Measurements from ENCODE around the gene CFAP20DC. TPM values are rescaled to one million over a fixed set of nuclear protein-coding genes. Genes with fewer than 3 reads are reported as not detected.

CFAP20DC gene
- total and polyA plus RNA-seq, 12 donors: 0.13 to 0.25 (median 0.14) TPM; not detected in 8

DNA sequence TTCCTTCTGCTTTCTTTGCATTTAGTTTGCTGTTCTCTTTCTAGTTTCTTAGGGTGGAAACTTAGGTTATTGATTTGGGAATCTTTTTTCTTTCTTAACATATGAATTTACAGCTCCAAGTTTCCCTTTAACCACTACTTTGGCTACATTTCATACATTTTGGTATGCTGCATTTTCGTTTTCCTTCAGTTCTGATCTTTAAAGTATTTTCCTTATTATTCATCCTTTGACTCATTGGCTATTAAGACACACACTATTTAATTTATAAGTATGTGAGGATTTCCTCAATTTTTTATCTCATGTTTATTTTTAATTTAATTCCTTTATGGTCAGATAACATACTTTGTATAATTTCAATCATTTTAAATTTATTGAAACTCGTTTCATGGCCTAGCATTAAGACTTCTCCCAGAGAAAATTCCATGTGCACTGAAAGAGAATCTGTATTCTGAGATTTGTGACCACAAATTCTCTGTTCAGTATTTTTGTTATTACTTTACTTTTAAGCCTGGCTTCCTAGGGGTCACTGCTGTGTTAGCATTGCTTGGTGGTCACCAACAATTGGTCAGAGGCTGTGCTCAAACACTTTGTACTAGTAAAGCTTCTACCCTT, 87.7 kb downstream of the CFAP20DC start:
- peaks cover 0 to 4% (median 0%) of the 10 kb centered on the region in 9 donors for H3K4me1 ChIP-seq
- 72 to 85% methylated on average over 2 of the region's 2 CpGs for WGBS, 2 donors
- TF ChIP-seq CTCF (IDR thresholded peaks at IDR 0.05): no peak
- no peaks in the 10 kb centered on the region for H3K36me3 ChIP-seq
- peaks cover 0 to 14% (median 0%) of the 10 kb centered on the region in 11 donors for H3K9me3 ChIP-seq
- DNase-seq (no peak), ATAC-seq (no peak)
- intact Hi-C loops (cut with DNase I): no loop called here
- no peaks in the 10 kb centered on the region for H3K27me3 ChIP-seq
- H3K27ac ChIP-seq: peak overlapping the region in 1 of 10 donors; percentile 10
- no peak overlapping the region for H3K4me3 ChIP-seq

- ATAC-seq (no peak), DNase-seq (no peak)
- 80 to 84% methylated on average over 2 of the region's 2 CpGs for WGBS, 2 donors
- Histone ChIP-seq H3K4me3 (no peak overlapping the region), H3K4me1 (peaks cover 0 to 3% (median 0%) of the 10 kb centered on the region in 9 donors), H3K27ac (no peak overlapping the region), H3K36me3 (no peaks in the 10 kb centered on the region), H3K27me3 (no peaks in the 10 kb centered on the region), H3K9me3 (peaks cover 0 to 5% (median 0%) of the 10 kb centered on the region in 11 donors)
- TF ChIP-seq CTCF (IDR thresholded peaks at IDR 0.05): no peak
- intact Hi-C loops (cut with DNase I): no loop called here
These were observed 94.5 kb downstream of the CFAP20DC start for GRCh38 chr3:58955308-58955707.

GRCh38 chr3:58953288-58953687, 96.5 kb downstream of the CFAP20DC start:
- 88% methylated on average over 1 of the region's 1 CpG for WGBS, 2 donors
- no peak for TF ChIP-seq CTCF (IDR thresholded peaks at IDR 0.05)
- intact Hi-C loops (cut with DNase I): no loop called here

DNA sequence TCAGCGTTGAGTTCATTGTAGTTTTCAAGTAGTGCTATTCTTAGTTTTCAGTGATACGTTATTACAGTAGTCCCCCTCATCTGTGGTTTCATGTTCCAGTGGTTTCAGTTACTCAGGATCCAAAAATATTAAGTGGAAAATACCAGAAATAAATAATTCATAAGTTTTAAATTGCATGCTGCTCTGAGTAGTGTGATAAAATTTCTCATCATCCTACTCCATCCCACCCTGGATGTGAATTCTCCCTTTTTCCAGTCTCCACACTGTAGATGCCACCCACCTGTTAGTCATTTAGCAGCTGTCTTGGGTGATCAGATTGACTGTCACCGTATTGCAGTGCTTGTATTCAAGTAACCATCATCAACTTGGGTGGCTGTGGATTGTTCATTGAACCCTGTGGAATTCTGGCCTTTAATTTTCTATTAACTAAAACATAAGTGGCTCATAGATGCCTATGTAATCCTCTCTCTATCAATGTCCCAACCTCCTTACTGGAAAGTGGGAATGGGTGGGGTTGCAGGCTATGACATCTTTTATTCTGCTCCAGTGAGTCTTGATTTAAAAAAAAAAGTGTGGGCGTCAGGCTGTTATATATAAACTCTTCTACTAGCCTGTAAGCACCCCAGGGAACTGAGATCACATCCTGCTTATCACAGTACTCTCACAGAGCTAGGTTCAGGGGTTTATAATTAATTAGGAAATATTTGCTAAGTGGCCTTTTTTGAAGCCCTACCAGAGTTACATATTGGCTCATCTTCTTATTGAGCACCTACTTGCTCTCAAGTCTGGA, 97.5 kb downstream of the CFAP20DC start:
- DNase-seq: no peak
- 68 to 70% methylated on average over 4 of the region's 4 CpGs for WGBS, 2 donors

More at GRCh38 chr3:58953288-58953687, 96.5 kb downstream of the CFAP20DC start:
- no peak overlapping the region for H3K4me3 ChIP-seq
- H3K27ac ChIP-seq: no peak overlapping the region
- H3K27me3 ChIP-seq: no peaks in the 10 kb centered on the region
- peaks cover 0 to 3% (median 0%) of the 10 kb centered on the region in 9 donors for H3K4me1 ChIP-seq
- ATAC-seq: no peak
- DNase-seq: no peak
- no peaks in the 10 kb centered on the region for H3K9me3 ChIP-seq
- H3K36me3 ChIP-seq: no peaks in the 10 kb centered on the region

More for the DNA sequence above, 97.5 kb downstream of the CFAP20DC start:
- no peak for TF ChIP-seq CTCF (IDR thresholded peaks at IDR 0.05)
- H3K9me3 ChIP-seq: no peaks in the 10 kb centered on the region
- intact Hi-C loops (cut with DNase I): no loop called here
- ATAC-seq: peak in 1 of 8 donors; percentile 24
- H3K27ac ChIP-seq: no peak overlapping the region
- H3K4me3 ChIP-seq: no peak overlapping the region
- H3K4me1 ChIP-seq: peaks cover 0 to 3% (median 0%) of the 10 kb centered on the region in 9 donors
- H3K27me3 ChIP-seq: no peaks in the 10 kb centered on the region
- no peaks in the 10 kb centered on the region for H3K36me3 ChIP-seq

All from heart right ventricle (tissue), 16 donors.